Esophagus muscularis mucosa (tissue), 4 donors: Measurements from ENCODE around the gene DCAF10.

ENCODE experiments used
- EP300 ChIP-seq: sonication (generic); formaldehyde crosslinking; IDR thresholded peaks from one replicate; pipeline ENCODE4 v1.6.1; 2017; ENCODE audit warnings: antibody characterized with exemption
- POLR2A ChIP-seq: fragments of 450-650 bp; IDR thresholded peaks from one replicate; pipeline ENCODE4 v1.6.1; 2017; ENCODE audit warnings: antibody characterized with exemption, moderate library complexity, mild to moderate bottlenecking, low read depth
- TF ChIP-seq, protein P1 (sequence below), 3 experiments: fragments of 200-600 bp in 2 of 3; fragments of 450-650 bp in 1 of 3; sonication (generic) in 2 of 3; IDR thresholded peaks; one replicate each; pipeline ENCODE4 v1.5.1; 2017 to 2019; ENCODE audit warnings: antibody characterized with exemption in 3 of 3, mild to moderate bottlenecking in 2 of 3, moderate library complexity in 1 of 3

DNA sequence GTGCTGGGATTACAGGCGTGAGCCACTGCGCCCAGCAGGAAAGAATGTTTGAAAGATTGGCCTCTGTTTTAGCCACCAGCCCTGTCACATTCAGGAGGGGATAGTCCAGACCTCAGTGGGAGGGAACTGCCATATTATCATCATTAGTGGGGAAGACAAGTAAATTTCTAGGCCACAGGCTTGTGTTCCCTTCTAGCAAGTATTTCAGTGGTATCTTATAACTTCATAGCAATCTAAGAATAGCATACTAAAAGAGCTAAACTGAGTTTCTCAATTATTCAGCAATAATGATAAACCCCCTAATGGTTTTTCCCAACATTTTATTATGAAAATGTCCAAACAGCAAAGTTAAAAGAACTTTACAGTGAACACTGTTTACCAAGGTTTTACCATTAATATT lies 73.4 kb downstream of the DCAF10 start:
- TF ChIP-seq, protein P1, sequence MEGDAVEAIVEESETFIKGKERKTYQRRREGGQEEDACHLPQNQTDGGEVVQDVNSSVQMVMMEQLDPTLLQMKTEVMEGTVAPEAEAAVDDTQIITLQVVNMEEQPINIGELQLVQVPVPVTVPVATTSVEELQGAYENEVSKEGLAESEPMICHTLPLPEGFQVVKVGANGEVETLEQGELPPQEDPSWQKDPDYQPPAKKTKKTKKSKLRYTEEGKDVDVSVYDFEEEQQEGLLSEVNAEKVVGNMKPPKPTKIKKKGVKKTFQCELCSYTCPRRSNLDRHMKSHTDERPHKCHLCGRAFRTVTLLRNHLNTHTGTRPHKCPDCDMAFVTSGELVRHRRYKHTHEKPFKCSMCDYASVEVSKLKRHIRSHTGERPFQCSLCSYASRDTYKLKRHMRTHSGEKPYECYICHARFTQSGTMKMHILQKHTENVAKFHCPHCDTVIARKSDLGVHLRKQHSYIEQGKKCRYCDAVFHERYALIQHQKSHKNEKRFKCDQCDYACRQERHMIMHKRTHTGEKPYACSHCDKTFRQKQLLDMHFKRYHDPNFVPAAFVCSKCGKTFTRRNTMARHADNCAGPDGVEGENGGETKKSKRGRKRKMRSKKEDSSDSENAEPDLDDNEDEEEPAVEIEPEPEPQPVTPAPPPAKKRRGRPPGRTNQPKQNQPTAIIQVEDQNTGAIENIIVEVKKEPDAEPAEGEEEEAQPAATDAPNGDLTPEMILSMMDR (IDR thresholded peaks at IDR 0.05) = no peak
- TF ChIP-seq POLR2A (no peak), EP300 (no peak)
